GM21529 (cell line): Measurements from ENCODE around the gene TMEM132A.
"Not testable (repeated sequence)": the region's sequence is repeated elsewhere in the genome, so short reads cannot be mapped to it uniquely, and the experiment has no call there.

ENCODE experiments used
- ATAC-seq: cut with Tn5 transposase; IDR thresholded peaks from one replicate; pipeline ENCODE4 v1.9.1; 2021; ENCODE audit not compliant: unreplicated experiment

TMEM132A gene

GRCh38 chr11:60905551-60906113 is 18.6 kb upstream of the TMEM132A start:
- ATAC-seq, result no peak

- ATAC-seq, result peak; percentile 74
These were observed 17.9 kb upstream of the TMEM132A start, which contains the start of gene PRPF19 for GRCh38 chr11:60906132-60906972. PRPF19 (minus strand) TSS chr11:60906585; CDS start chr11:60906382, 203 bp downstream.

DNA sequence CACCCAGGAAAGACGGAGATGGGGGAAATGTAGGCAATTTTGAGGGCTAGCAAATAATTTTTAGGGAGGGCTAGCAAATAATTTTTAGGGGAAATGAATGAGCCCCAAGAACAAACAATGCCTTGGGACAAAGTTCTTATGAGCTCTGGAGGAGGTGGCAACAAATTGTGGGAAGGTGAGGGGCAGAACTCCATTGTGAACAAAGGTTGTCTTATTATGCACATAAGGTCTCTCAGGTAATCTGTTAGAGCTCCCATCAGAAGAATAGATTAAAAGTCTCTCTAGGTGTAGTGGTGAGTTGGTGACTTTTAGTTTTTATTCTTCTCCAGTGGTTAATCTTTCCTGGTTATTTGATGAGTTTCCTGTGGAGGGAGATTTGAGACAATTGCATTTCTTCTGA is 15.5 kb upstream of the TMEM132A start:
- ATAC-seq, result no peak

GRCh38 chr11:60909680-60910280 is 14.5 kb upstream of the TMEM132A start:
- ATAC-seq, result not testable (repeated sequence)

GRCh38 chr11:60910281-60910687 is 14.0 kb upstream of the TMEM132A start:
- peak; percentile 35 for ATAC-seq

GRCh38 chr11:60910711-60911380 is 13.4 kb upstream of the TMEM132A start:
- no peak for ATAC-seq

DNA sequence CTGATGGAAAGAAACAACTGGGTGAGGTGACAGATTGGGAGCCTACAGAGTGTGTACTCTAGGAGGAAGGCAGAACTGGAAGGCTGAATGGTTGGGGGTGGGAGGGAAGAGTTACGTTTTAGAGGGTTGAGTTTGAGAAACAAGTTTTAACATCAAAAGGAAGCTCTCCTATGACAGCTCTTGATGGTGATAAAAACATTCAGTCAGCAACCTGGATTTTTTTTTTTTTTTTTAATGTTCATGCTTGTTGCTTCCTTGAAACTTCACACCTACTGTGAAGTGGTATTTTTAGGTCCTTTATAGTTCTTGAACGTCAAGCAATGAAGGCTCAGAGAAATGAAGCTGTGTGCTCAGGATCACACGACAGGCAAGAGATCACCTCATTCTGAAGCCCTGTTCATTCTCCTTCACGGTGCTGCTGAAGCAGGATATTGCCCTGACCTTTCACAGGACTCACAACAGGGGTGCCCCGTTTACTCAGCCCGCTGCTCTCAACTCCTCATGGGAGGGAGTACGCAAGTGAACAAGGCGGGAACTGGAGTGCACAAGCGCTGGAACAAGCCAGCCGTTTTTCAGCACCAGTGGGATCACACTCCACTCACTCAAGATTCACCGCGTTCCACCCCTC is 11.9 kb upstream of the TMEM132A start:
- no peak for ATAC-seq

DNA sequence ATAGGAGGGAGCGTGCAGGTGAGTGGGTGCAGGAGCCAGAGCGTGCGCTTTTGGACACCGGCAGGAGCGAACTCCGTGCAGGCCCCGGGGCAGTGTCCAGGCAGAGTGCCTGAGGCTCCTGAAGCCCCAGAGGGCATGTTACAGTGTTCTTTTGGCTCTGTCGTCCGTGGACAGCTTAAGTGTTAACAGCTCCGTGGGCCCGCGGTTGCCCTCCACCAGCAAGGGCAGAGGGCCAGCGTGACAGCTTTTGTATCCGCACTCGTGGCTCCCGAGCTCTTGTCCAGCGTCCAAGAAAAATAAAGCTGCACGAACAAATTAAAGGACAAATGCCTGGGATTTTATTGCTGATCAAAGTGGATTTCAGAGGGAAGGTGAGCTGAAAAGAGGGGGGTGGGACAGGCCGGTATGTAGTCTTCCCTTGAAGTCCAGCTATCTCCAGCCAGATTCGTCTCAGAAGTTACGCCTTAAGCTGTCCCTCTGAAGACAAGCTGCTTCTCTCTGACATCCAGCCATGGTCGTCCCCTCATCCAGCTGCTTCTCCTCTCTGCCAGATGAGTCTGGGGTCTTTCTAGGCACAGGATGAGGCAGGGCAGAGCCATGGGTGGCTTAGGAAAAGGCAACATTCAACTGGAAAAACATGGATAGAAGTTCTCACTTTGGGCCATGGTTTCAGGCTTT is 11.3 kb upstream of the TMEM132A start:
- no peak for ATAC-seq

GRCh38 chr11:60913793-60914632 is 10.2 kb upstream of the TMEM132A start, which contains the start of gene TMEM109:
TMEM109 (plus strand) TSS chr11:60914158; CDS start chr11:60919694, 5,536 bp downstream.
- ATAC-seq, result peak; percentile 37

GRCh38 chr11:60914633-60915247 is 9.5 kb upstream of the TMEM132A start:
- no peak for ATAC-seq

- peak; percentile 49 for ATAC-seq
These were observed 8.9 kb upstream of the TMEM132A start for GRCh38 chr11:60915248-60915914.

- ATAC-seq, result no peak
These were observed 7.5 kb upstream of the TMEM132A start for GRCh38 chr11:60916669-60917206.

GRCh38 chr11:60917267-60917666 is 7.0 kb upstream of the TMEM132A start:
- ATAC-seq, result no peak

DNA sequence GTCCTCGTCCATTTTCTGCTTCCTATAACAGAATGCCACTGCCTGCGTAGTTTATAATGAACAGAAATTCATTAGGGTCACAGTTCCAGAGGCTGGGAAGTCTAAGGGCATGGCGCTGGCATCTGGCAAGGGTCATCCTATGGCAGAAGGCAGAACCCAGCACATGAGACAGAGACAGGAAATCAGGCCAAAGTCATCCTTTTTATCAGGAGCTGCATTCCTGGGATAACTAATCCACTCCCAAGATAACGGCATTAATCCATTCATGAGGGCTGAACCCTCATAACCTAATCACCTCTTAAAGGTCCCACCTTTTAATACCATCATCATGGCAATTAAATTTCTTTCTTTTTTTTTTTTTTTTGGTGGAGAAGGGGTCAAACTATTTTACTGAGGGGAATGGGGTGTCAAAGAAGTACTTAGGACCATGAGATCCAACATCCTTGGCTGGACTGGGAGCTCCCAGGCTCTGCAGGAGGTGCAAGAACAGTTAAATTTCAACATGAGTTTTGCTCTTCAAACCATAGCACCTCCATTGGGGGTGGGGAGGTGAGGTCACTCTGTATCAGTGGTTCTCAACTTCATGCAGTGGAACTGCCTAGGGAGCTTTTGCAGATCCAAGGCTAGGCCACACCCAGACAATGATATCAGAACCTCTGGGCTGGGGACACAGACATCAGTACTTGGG is 5.9 kb upstream of the TMEM132A start:
- no peak for ATAC-seq

DNA sequence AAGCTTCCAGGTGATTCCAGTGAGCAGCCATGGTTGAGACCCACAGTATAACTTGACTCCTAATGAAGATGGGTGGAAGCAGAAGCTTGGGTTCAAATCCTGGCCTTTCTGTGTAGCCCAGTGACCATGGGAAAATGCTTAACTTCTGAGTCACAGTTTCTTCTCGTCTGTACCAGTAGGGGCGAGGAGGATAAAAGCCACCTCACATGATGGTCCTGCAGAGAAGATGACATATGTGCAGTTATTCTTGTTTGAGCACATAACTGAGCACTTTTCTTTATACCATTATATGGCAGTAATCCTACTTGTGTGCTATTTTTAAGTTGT is 5.4 kb upstream of the TMEM132A start:
- ATAC-seq, result no peak

DNA sequence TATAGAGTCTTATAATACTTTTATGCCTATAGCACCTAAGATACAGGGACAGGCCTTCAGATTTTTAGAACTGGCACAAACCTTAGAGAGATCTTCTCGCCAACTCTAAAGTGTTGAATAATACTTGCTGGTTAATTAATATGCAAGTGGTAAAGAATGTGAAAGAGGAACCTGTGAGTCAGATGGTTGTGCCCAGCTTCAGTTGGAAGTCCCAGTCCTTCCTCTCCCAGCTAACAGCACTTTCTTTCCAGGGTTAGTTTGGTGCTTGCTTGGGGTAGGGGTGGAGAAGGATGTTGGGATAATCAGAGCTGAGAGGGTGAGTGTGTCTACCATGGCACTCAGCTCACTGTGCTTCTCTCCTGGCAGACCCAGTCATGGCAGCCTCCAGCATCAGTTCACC is 4.9 kb upstream of the TMEM132A start:
- ATAC-seq, result no peak

- ATAC-seq, result no peak
These were observed 4.3 kb upstream of the TMEM132A start for GRCh38 chr11:60919956-60920355.

GRCh38 chr11:60921259-60921658 is 3.0 kb upstream of the TMEM132A start:
- ATAC-seq, result no peak
